Smooth muscle cell (in vitro differentiated cells): ENCODE measurements around the gene ZMAT5. TPM values are rescaled to one million over a fixed set of nuclear protein-coding genes. Genes with fewer than 3 reads are reported as not detected.

Source experiments
- DNase-seq: peaks from one replicate; lab custom pipeline; 2025; ENCODE audit not compliant: unreplicated experiment; lab: John Stamatoyannopoulos, UW
- H2AFZ ChIP-seq: fragments of 200-600 bp; sonication (generic); 2 replicates; pipeline ENCODE4 v1.6.0; 2016; ENCODE audit warnings: antibody characterized with exemption, low read depth, mild to moderate bottlenecking
- H3F3A ChIP-seq: fragments of 200-600 bp; sonication (generic); 2 replicates; pipeline ENCODE4 v1.6.0; 2017; ENCODE audit warnings: antibody characterized with exemption, low read depth
- H3K27ac ChIP-seq: fragments of 200-600 bp; sonication (generic); 2 replicates; pipeline ENCODE4 v1.5.1; 2016; ENCODE audit warnings: low read depth, mild to moderate bottlenecking
- H3K27me3 ChIP-seq: fragments of 200-600 bp; sonication (generic); 2 replicates; pipeline ENCODE4 v1.6.1; 2016; ENCODE audit warnings: low read depth, mild to moderate bottlenecking
- H3K36me3 ChIP-seq: fragments of 200-600 bp; sonication (generic); 2 replicates; pipeline ENCODE4 v1.5.1; 2016; ENCODE audit warnings: low read depth
- H3K4me1 ChIP-seq: fragments of 200-600 bp; sonication (generic); 2 replicates; pipeline ENCODE4 v1.5.1; 2016; ENCODE audit warnings: low read depth
- H3K4me2 ChIP-seq: fragments of 200-600 bp; sonication (generic); 2 replicates; pipeline ENCODE4 v1.6.0; 2016; ENCODE audit warnings: mild to moderate bottlenecking
- H3K4me3 ChIP-seq: fragments of 200-600 bp; sonication (generic); 2 replicates; pipeline ENCODE4 v1.5.1; 2016; ENCODE audit warnings: mild to moderate bottlenecking
- H3K79me2 ChIP-seq: fragments of 200-600 bp; sonication (generic); 2 replicates; pipeline ENCODE4 v1.6.0; 2016; ENCODE audit warnings: low read depth, mild to moderate bottlenecking
- H3K9ac ChIP-seq: fragments of 200-600 bp; sonication (generic); 2 replicates; pipeline ENCODE4 v1.6.0; 2016; ENCODE audit warnings: low read depth
- H3K9me3 ChIP-seq: fragments of 200-600 bp; sonication (generic); replicated peaks from 2 replicates; pipeline ENCODE4 v1.5.1; 2016; ENCODE audit warnings: low read depth
- H4K20me1 ChIP-seq: fragments of 200-600 bp; sonication (generic); 2 replicates; pipeline ENCODE4 v1.6.0; 2016; ENCODE audit warnings: low read depth
- CTCF ChIP-seq: fragments of 200-600 bp; sonication (generic); IDR thresholded peaks from 2 replicates; pipeline ENCODE4 v1.5.1; 2017; ENCODE audit warnings: borderline replicate concordance, mild to moderate bottlenecking, antibody characterized with exemption; ENCODE audit not compliant: insufficient read depth, poor library complexity, severe bottlenecking
- WGBS: methylation state at CpG from one replicate; pipeline ENCODE4 v1.1.7; 2016; ENCODE audit warnings: low lambda C conversion rate; 5-methylcytosine and 5-hydroxymethylcytosine counted together
- polyA plus RNA-seq: library from polyadenylated mRNA; unstranded; fragments of >200 nt; fragmentation: Nextera tagmentation; extraction: Ambion mirVana; gene quantifications from 2 replicates; pipeline ENCODE4 v1.2.1, GENCODE V29; 2016
- total RNA-seq: library from RNA; depleted of rRNA; stranded (reverse); fragments of >200 nt; gene quantifications from 2 replicates; pipeline ENCODE4 v1.2.3, GENCODE V29; 2014

The ZMAT5 gene
- total and polyA plus RNA-seq, 2 experiments from 2014 or later: 26.0 to 57.8 TPM

GRCh38 chr22:29801796-29802195 is 35.0 kb upstream of the ZMAT5 start:
- H3F3A ChIP-seq: peaks cover 12% of the 10 kb centered on the region
- no peaks in the 10 kb centered on the region for H3K79me2 ChIP-seq
- H2AFZ ChIP-seq: no peak overlapping the region
- no peaks in the 10 kb centered on the region for H3K36me3 ChIP-seq
- H4K20me1 ChIP-seq: no peaks in the 10 kb centered on the region
- no peak for DNase-seq
- no peak overlapping the region for H3K4me3 ChIP-seq
- WGBS: 91% methylated on average over 8 of the region's 8 CpGs
- peak overlapping the region; percentile 26 for H3K27ac ChIP-seq
- no peak overlapping the region for H3K4me2 ChIP-seq
- H3K9ac ChIP-seq: no peak overlapping the region
- H3K27me3 ChIP-seq: no peaks in the 10 kb centered on the region
- peaks cover 8% of the 10 kb centered on the region for H3K4me1 ChIP-seq
- TF ChIP-seq CTCF: no peak
- no peaks in the 10 kb centered on the region for H3K9me3 ChIP-seq

GRCh38 chr22:29801153-29801552 is 34.3 kb upstream of the ZMAT5 start:
- H3K27ac ChIP-seq: peak overlapping the region; percentile 26
- no peak overlapping the region for H3K4me2 ChIP-seq
- H4K20me1 ChIP-seq: no peaks in the 10 kb centered on the region
- H3K79me2 ChIP-seq: no peaks in the 10 kb centered on the region
- no peaks in the 10 kb centered on the region for H3K36me3 ChIP-seq
- H3K27me3 ChIP-seq: no peaks in the 10 kb centered on the region
- no peak overlapping the region for H2AFZ ChIP-seq
- peaks cover 12% of the 10 kb centered on the region for H3F3A ChIP-seq
- 66% methylated on average over 5 of the region's 5 CpGs for WGBS
- DNase-seq: no peak
- TF ChIP-seq CTCF: no peak
- H3K4me3 ChIP-seq: no peak overlapping the region
- no peak overlapping the region for H3K9ac ChIP-seq
- no peaks in the 10 kb centered on the region for H3K9me3 ChIP-seq
- peaks cover 8% of the 10 kb centered on the region for H3K4me1 ChIP-seq

- peak overlapping the region; percentile 74 for H3K27ac ChIP-seq
- H4K20me1 ChIP-seq: no peaks in the 10 kb centered on the region
- H3K27me3 ChIP-seq: no peaks in the 10 kb centered on the region
- H3K4me2 ChIP-seq: peak overlapping the region; percentile 77
- TF ChIP-seq CTCF: peak; percentile 13
- H3K4me1 ChIP-seq: peaks cover 8% of the 10 kb centered on the region
- no peak overlapping the region for H2AFZ ChIP-seq
- peak overlapping the region; percentile 59 for H3K9ac ChIP-seq
- peak; percentile 46 for DNase-seq
- no peaks in the 10 kb centered on the region for H3K79me2 ChIP-seq
- 12% methylated on average over 8 of the region's 8 CpGs for WGBS
- no peaks in the 10 kb centered on the region for H3K36me3 ChIP-seq
- peaks cover 12% of the 10 kb centered on the region for H3F3A ChIP-seq
- no peaks in the 10 kb centered on the region for H3K9me3 ChIP-seq
- H3K4me3 ChIP-seq: no peak overlapping the region
These were observed 32.4 kb upstream of the ZMAT5 start for GRCh38 chr22:29799217-29799680.

GRCh38 chr22:29798801-29799200 is 32.0 kb upstream of the ZMAT5 start:
- Histone ChIP-seq H3F3A (peaks cover 12% of the 10 kb centered on the region), H3K9me3 (no peaks in the 10 kb centered on the region), H3K4me1 (peaks cover 8% of the 10 kb centered on the region), H3K9ac (peak overlapping the region; percentile 59), H3K27ac (peak overlapping the region; percentile 74), H3K79me2 (no peaks in the 10 kb centered on the region), H2AFZ (no peak overlapping the region), H3K4me2 (peak overlapping the region; percentile 77), H3K36me3 (no peaks in the 10 kb centered on the region), H4K20me1 (no peaks in the 10 kb centered on the region), H3K4me3 (no peak overlapping the region), H3K27me3 (no peaks in the 10 kb centered on the region)
- WGBS: 92% methylated on average over 2 of the region's 2 CpGs
- no peak for TF ChIP-seq CTCF
- DNase-seq: no peak
